Embryonic facial prominence (tissue), 1 donor: Measurements from ENCODE around the gene ITSN1.

Source experiments
- DNase-seq: peaks from one replicate; pipeline ENCODE4 v3.0.0-alpha.2; 2016; ENCODE audit errors: extremely low spot score

ITSN1 gene

GRCh38 chr21:33729641-33730040 lies 87.3 kb downstream of the ITSN1 start:
- DNase-seq, result no peak

GRCh38 chr21:33731447-33731846 lies 89.1 kb downstream of the ITSN1 start:
- no peak for DNase-seq

- DNase-seq, result no peak
Measured at GRCh38 chr21:33732038-33732437, 89.7 kb downstream of the ITSN1 start.

- DNase-seq, result no peak
Measured at GRCh38 chr21:33733601-33734000, 91.3 kb downstream of the ITSN1 start.

GRCh38 chr21:33734291-33734690 lies 92.0 kb downstream of the ITSN1 start:
- DNase-seq, result no peak

- no peak for DNase-seq
Measured at GRCh38 chr21:33734818-33735217, 92.5 kb downstream of the ITSN1 start.

- DNase-seq, result no peak
Measured at GRCh38 chr21:33736569-33736968, 94.3 kb downstream of the ITSN1 start.

- no peak for DNase-seq
Measured at GRCh38 chr21:33739701-33740100, 97.4 kb downstream of the ITSN1 start.

GRCh38 chr21:33747420-33747819 lies 105.1 kb downstream of the ITSN1 start:
- no peak for DNase-seq

- no peak for DNase-seq
Measured at GRCh38 chr21:33748903-33749302, 106.6 kb downstream of the ITSN1 start.

- no peak for DNase-seq
Measured at GRCh38 chr21:33750017-33750416, 107.7 kb downstream of the ITSN1 start.

- no peak for DNase-seq
Measured at GRCh38 chr21:33751120-33751519, 108.8 kb downstream of the ITSN1 start.

GRCh38 chr21:33751533-33751932 lies 109.2 kb downstream of the ITSN1 start:
- DNase-seq, result no peak

GRCh38 chr21:33752260-33752659 lies 110.0 kb downstream of the ITSN1 start:
- DNase-seq, result no peak

- no peak for DNase-seq
Measured at GRCh38 chr21:33753886-33754285, 111.6 kb downstream of the ITSN1 start.

- DNase-seq, result no peak
Measured at GRCh38 chr21:33754481-33754880, 112.2 kb downstream of the ITSN1 start.

GRCh38 chr21:33755354-33755753 lies 113.1 kb downstream of the ITSN1 start:
- DNase-seq, result no peak

GRCh38 chr21:33760641-33761440 lies 118.5 kb downstream of the ITSN1 start:
- DNase-seq, result no peak

GRCh38 chr21:33761441-33762036 lies 119.2 kb downstream of the ITSN1 start:
- peak; percentile 46 for DNase-seq

GRCh38 chr21:33762803-33763581 lies 120.7 kb downstream of the ITSN1 start:
- DNase-seq, result no peak

GRCh38 chr21:33763582-33763899 lies 121.2 kb downstream of the ITSN1 start:
- DNase-seq, result no peak

GRCh38 chr21:33767236-33767635 lies 124.9 kb downstream of the ITSN1 start:
- DNase-seq, result no peak

GRCh38 chr21:33767960-33768359 lies 125.7 kb downstream of the ITSN1 start:
- DNase-seq, result no peak
